GM23338 (cell line): ENCODE measurements around the gene RORC. TPM values are rescaled to one million over a fixed set of nuclear protein-coding genes. Genes with fewer than 3 reads are reported as not detected.

Source experiments
- ATAC-seq: fragments of 200-7000 bp; cut with Tn5 transposase; 3 replicates; pipeline ENCODE4 v1.9.1; 2020
- DNase-seq: peaks from one replicate; pipeline ENCODE4 v3.0.0-alpha.2; 2015; ENCODE audit warnings: low spot score
- H2AFZ ChIP-seq: fragments of 200-600 bp; sonication (generic); 2 replicates; pipeline ENCODE4 v1.8.0; 2016; ENCODE audit warnings: antibody characterized with exemption, mild to moderate bottlenecking, moderate library complexity
- H3F3A ChIP-seq: fragments of 200-600 bp; sonication (generic); replicated peaks from 2 replicates; pipeline ENCODE4 v1.8.0; 2017; ENCODE audit warnings: antibody characterized with exemption, mixed run types, low read depth
- H3K27ac ChIP-seq: fragments of 200-600 bp; sonication (generic); 2 replicates; pipeline ENCODE4 v1.6.1; 2016; ENCODE audit warnings: low read depth
- H3K27me3 ChIP-seq: fragments of 200-600 bp; sonication (generic); 2 replicates; pipeline ENCODE4 v1.8.0; 2016; ENCODE audit warnings: mild to moderate bottlenecking, mixed run types, moderate library complexity; ENCODE audit not compliant: insufficient read depth
- H3K36me3 ChIP-seq: fragments of 200-600 bp; sonication (generic); 2 replicates; pipeline ENCODE4 v1.8.0; 2016; ENCODE audit warnings: mild to moderate bottlenecking; ENCODE audit not compliant: insufficient read depth
- H3K4me1 ChIP-seq: fragments of 200-600 bp; sonication (generic); 2 replicates; pipeline ENCODE4 v1.8.0; 2016; ENCODE audit warnings: mild to moderate bottlenecking, moderate library complexity; ENCODE audit not compliant: insufficient read depth
- H3K4me2 ChIP-seq: fragments of 200-600 bp; sonication (generic); 2 replicates; pipeline ENCODE4 v1.7.1; 2017; ENCODE audit warnings: mixed run types
- H3K4me3 ChIP-seq: fragments of 200-600 bp; sonication (generic); 2 replicates; pipeline ENCODE4 v1.6.1; 2016; ENCODE audit warnings: mixed run types
- H3K79me2 ChIP-seq: fragments of 200-600 bp; sonication (generic); replicated peaks from 2 replicates; pipeline ENCODE4 v1.8.0; 2017; ENCODE audit warnings: mild to moderate bottlenecking; ENCODE audit not compliant: insufficient read depth
- H3K9me2 ChIP-seq: fragments of 200-600 bp; sonication (generic); 2 replicates; pipeline ENCODE4 v1.8.0; 2017; ENCODE audit not compliant: insufficient read depth
- H4K20me1 ChIP-seq: fragments of 200-600 bp; sonication (generic); replicated peaks from 2 replicates; pipeline ENCODE4 v1.8.0; 2017; ENCODE audit warnings: mild to moderate bottlenecking; ENCODE audit not compliant: insufficient read depth
- H3K27ac Mint-ChIP-seq: 2 replicates; pipeline ENCODE4 v1.8.0; 2020; ENCODE audit warnings: inconsistent platforms, mild to moderate bottlenecking, moderate library complexity, mixed read lengths
- H3K27me3 Mint-ChIP-seq: 3 replicates; pipeline ENCODE4 v1.8.0; 2022; ENCODE audit warnings: low read depth, mild to moderate bottlenecking, moderate library complexity, mixed read lengths, inconsistent platforms; ENCODE audit not compliant: insufficient read depth, poor library complexity
- H3K36me3 Mint-ChIP-seq: 3 replicates; pipeline ENCODE4 v1.8.0; 2021; ENCODE audit warnings: low read depth, mild to moderate bottlenecking, inconsistent platforms, moderate library complexity, mixed read lengths
- H3K4me1 Mint-ChIP-seq: 3 replicates; pipeline ENCODE4 v1.8.0; 2020; ENCODE audit warnings: mild to moderate bottlenecking, inconsistent platforms, mixed read lengths
- H3K4me3 Mint-ChIP-seq: 3 replicates; pipeline ENCODE4 v1.8.0; 2021; ENCODE audit warnings: moderate library complexity, mild to moderate bottlenecking, inconsistent platforms, mixed read lengths
- H3K9me3 Mint-ChIP-seq: 3 replicates; pipeline ENCODE4 v1.8.0; 2020; ENCODE audit warnings: moderate library complexity, mild to moderate bottlenecking, inconsistent platforms, mixed read lengths
- ETS1 ChIP-seq: IDR thresholded peaks from 2 replicates; pipeline ENCODE4 v1.6.1; 2016; ENCODE audit warnings: antibody characterized with exemption
- EZH2phosphoT487 ChIP-seq: fragments of 200-600 bp; sonication (generic); IDR thresholded peaks from one replicate; pipeline ENCODE4 v1.8.1; 2018; ENCODE audit warnings: antibody characterized with exemption; ENCODE audit not compliant: unreplicated experiment
- JUNB ChIP-seq: IDR thresholded peaks from one replicate; pipeline ENCODE4 v1.6.1; 2016; ENCODE audit warnings: antibody characterized with exemption; ENCODE audit not compliant: unreplicated experiment
- NANOG ChIP-seq: IDR thresholded peaks from 2 replicates; pipeline ENCODE4 v1.6.1; 2016; ENCODE audit warnings: antibody characterized with exemption, borderline replicate concordance
- REST ChIP-seq: IDR thresholded peaks from one replicate; pipeline ENCODE4 v1.6.1; 2018; ENCODE audit warnings: antibody characterized with exemption; ENCODE audit not compliant: unreplicated experiment
- ZNF331 ChIP-seq: fragments of 250-450 bp; sonication (Bioruptor Pico); IDR thresholded peaks from 2 replicates; pipeline ENCODE4 v1.5.0; 2020; ENCODE audit warnings: low read depth, mild to moderate bottlenecking, moderate library complexity
- ZNF462 ChIP-seq: fragments of 250-450 bp; sonication (Bioruptor Pico); IDR thresholded peaks from 2 replicates; pipeline ENCODE4 v1.5.0; 2020; ENCODE audit warnings: mild to moderate bottlenecking, moderate library complexity
- polyA plus RNA-seq: library from polyadenylated mRNA; unstranded; fragments of >200 nt; fragmentation: Nextera tagmentation; extraction: Ambion mirVana; gene quantifications from 2 replicates; pipeline ENCODE4 v1.2.1, GENCODE V29; 2016
- total RNA-seq: library from RNA; depleted of rRNA; stranded (reverse); fragments of >200 nt; shearing (Covaris generic); gene quantifications from 2 replicates; pipeline ENCODE4 v1.2.3, GENCODE V29; 2014

RORC gene
- total and polyA plus RNA-seq, 2 experiments from 2014 or later = 0.29 to 0.97 TPM

GRCh38 chr1:151839082-151839412 lies 7.4 kb upstream of the RORC start:
- H3K4me1 Mint-ChIP-seq = peaks cover 25% of the 10 kb centered on the region
- no peaks in the 10 kb centered on the region for H3K36me3 Mint-ChIP-seq
- Histone ChIP-seq H3K4me3 (peak overlapping the region; percentile 84), H3K36me3 (no peaks in the 10 kb centered on the region), H3K4me1 (peaks cover 21% of the 10 kb centered on the region), H3K9me2 (no peaks in the 10 kb centered on the region), H3K27me3 (peaks cover 45% of the 10 kb centered on the region), H3K27ac (no peak overlapping the region), H3K4me2 (peak overlapping the region; percentile 96), H4K20me1 (no peaks in the 10 kb centered on the region), H3F3A (peaks cover 5% of the 10 kb centered on the region; the same call in 1 of the 2 replicates), H3K79me2 (no peaks in the 10 kb centered on the region), H2AFZ (peak overlapping the region; percentile 99)
- peaks cover 29% of the 10 kb centered on the region for H3K27me3 Mint-ChIP-seq
- no peak overlapping the region for H3K27ac Mint-ChIP-seq
- peaks cover 4% of the 10 kb centered on the region; the same call in 2 of the 3 replicates for H3K9me3 Mint-ChIP-seq
- DNase-seq (no peak), ATAC-seq (peak; percentile 19)
- peak overlapping the region; percentile 86 for H3K4me3 Mint-ChIP-seq
- TF ChIP-seq ZNF462 (CRISPR knock-in tag) = no peak
- TF ChIP-seq JUNB = no peak
- TF ChIP-seq REST = no peak
- no peak for TF ChIP-seq NANOG
- TF ChIP-seq EZH2phosphoT487 = no peak
- TF ChIP-seq ZNF331 (CRISPR knock-in tag) = no peak
- TF ChIP-seq ETS1 = no peak
